GM18511 (cell line): ENCODE data around the gene KPTN.
"Not testable (repeated sequence)": the region's sequence is repeated elsewhere in the genome, so short reads cannot be mapped to it uniquely, and the experiment has no call there.

Experiments used
- ATAC-seq: cut with Tn5 transposase; IDR thresholded peaks from one replicate; pipeline ENCODE4 v1.9.1; 2021; ENCODE audit warnings: mild to moderate bottlenecking, moderate library complexity; ENCODE audit not compliant: unreplicated experiment

KPTN gene

GRCh38 chr19:47492571-47493377, 8.8 kb upstream of the KPTN start:
- no peak for ATAC-seq

- no peak for ATAC-seq
Observed at GRCh38 chr19:47492137-47492533, 8.1 kb upstream of the KPTN start.

GRCh38 chr19:47491358-47492136, 7.5 kb upstream of the KPTN start:
- ATAC-seq: no peak

GRCh38 chr19:47490847-47491246, 6.8 kb upstream of the KPTN start:
- ATAC-seq: no peak

- ATAC-seq: no peak
Observed at GRCh38 chr19:47490031-47490430, 6.0 kb upstream of the KPTN start.

- no peak for ATAC-seq
Observed at GRCh38 chr19:47489072-47489914, 5.3 kb upstream of the KPTN start.

GRCh38 chr19:47487551-47488515, 3.8 kb upstream of the KPTN start:
- ATAC-seq: no peak

GRCh38 chr19:47486900-47487299, 2.9 kb upstream of the KPTN start:
- ATAC-seq: no peak

GRCh38 chr19:47486220-47486619, 2.2 kb upstream of the KPTN start:
- ATAC-seq: not testable (repeated sequence)

- no peak for ATAC-seq
Observed at GRCh38 chr19:47485210-47485609, 1.2 kb upstream of the KPTN start.

- no peak for ATAC-seq
Observed at GRCh38 chr19:47483200-47483599, 819 bp downstream of the KPTN start.

GRCh38 chr19:47481460-47482052, 2.5 kb downstream of the KPTN start:
- ATAC-seq: no peak

GRCh38 chr19:47480658-47481057, 3.4 kb downstream of the KPTN start:
- no peak for ATAC-seq

GRCh38 chr19:47479701-47480503, 4.1 kb downstream of the KPTN start:
- ATAC-seq: no peak

- no peak for ATAC-seq
Observed at GRCh38 chr19:47476438-47476972, 7.5 kb downstream of the KPTN start.

- ATAC-seq: no peak
Observed at GRCh38 chr19:47475465-47475864, 8.6 kb downstream of the KPTN start.

GRCh38 chr19:47473336-47473735, 10.7 kb downstream of the KPTN start:
- no peak for ATAC-seq

GRCh38 chr19:47471733-47472457, 12.1 kb downstream of the KPTN start, which contains the start of gene SLC8A2:
Gene SLC8A2 (minus strand): TSS chr19:47471893. CDS start chr19:47466403, 5,490 bp downstream.
- ATAC-seq: no peak
